ENCODE measurements around the gene UQCR11. TPM values are rescaled to one million over a fixed set of nuclear protein-coding genes. Genes with fewer than 3 reads are reported as not detected.

The UQCR11 gene
- total RNA-seq = 100 to 1,000 TPM in 1 of 4 donors, 10 to 100 TPM in 3; 20.6 to 110 (median 30.8) TPM

DNA sequence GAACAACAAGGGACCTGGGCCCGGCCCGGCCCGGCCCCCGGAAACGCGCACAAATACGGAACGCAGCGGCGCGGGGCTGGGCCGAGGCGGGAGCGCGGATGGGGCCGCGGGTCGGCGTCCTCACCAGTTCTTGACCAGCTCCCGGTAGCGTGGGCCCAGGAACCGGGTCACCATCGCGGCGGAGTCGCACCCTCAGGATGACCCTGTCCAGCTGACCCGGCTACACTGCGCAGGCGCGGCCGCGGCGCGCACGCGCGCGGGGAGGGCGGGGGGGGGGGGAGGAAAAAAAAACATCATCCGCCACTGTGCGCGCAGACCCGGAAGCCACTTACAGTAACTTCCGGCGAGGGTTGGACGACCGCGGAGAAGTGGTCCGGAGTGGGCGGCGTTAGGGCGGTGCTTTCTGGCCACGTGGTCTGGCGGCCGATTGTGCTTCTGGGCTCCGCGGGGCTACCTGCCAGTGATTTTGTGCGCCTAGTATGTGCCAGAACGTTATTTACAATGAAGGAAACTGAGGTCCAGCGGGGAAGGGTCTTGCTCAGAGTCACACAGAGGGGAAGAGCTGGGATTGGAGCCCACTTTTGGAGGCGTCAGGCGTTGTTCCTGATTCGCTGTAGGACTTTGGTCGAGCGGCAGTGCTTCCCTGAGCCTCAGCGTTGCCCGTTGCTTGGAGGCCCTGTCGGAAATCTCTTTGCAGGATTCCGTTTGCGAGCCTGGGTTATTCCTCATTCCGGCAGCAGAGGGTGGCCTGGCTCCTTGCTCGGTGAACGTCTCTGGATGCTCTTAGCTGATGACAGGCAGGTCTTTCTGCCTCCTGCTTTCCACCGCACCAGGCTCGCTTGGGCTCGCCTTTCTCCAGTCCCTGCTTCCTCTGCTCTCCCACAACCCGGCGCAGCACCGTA lies at the start of gene UQCR11:
TSS of gene UQCR11 (minus strand) at position 227 of the 902 bp plus-strand sequence. CDS start at position 174, 53 bp downstream.
- H3K4me3 ChIP-seq = peak within 1 kb of the TSS; percentile 94 to 97
- no peaks in the 10 kb centered on the region for H3K27me3 ChIP-seq
- peaks cover 0 to 4% of the 10 kb centered on the region in 2 donors for H3K4me1 ChIP-seq
- peak; percentile 95 to 96 for DNase-seq
- no peaks in the 10 kb centered on the region for H3K36me3 ChIP-seq
- TF ChIP-seq POLR2A (IDR thresholded peaks at IDR 0.05) = peak; percentile 46 to 52
- TF ChIP-seq, protein P1, sequence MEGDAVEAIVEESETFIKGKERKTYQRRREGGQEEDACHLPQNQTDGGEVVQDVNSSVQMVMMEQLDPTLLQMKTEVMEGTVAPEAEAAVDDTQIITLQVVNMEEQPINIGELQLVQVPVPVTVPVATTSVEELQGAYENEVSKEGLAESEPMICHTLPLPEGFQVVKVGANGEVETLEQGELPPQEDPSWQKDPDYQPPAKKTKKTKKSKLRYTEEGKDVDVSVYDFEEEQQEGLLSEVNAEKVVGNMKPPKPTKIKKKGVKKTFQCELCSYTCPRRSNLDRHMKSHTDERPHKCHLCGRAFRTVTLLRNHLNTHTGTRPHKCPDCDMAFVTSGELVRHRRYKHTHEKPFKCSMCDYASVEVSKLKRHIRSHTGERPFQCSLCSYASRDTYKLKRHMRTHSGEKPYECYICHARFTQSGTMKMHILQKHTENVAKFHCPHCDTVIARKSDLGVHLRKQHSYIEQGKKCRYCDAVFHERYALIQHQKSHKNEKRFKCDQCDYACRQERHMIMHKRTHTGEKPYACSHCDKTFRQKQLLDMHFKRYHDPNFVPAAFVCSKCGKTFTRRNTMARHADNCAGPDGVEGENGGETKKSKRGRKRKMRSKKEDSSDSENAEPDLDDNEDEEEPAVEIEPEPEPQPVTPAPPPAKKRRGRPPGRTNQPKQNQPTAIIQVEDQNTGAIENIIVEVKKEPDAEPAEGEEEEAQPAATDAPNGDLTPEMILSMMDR (IDR thresholded peaks at IDR 0.05) = peak; percentile 40 to 76 (median 61)
- peak within 1 kb of the TSS; percentile 86 to 95 for H3K27ac ChIP-seq
- intact Hi-C loops (cut with DNase I; ENCODE audit: low total_unique reads) = no loop called here
- no peaks in the 10 kb centered on the region for H3K9me3 ChIP-seq

- Histone ChIP-seq H3K27ac (no peak overlapping the region), H3K4me3 (no peak overlapping the region), H3K27me3 (no peaks in the 10 kb centered on the region), H3K9me3 (no peaks in the 10 kb centered on the region), H3K4me1 (peaks cover 0 to 16% of the 10 kb centered on the region in 2 donors), H3K36me3 (no peaks in the 10 kb centered on the region)
- TF ChIP-seq, protein P1 (IDR thresholded peaks at IDR 0.05) = no peak
- no peak for TF ChIP-seq POLR2A (IDR thresholded peaks at IDR 0.05)
- DNase-seq = no peak
- intact Hi-C loops (cut with DNase I; ENCODE audit: low total_unique reads) = no loop called here
Measured at GRCh38 chr19:1654178-1654792, 49.0 kb upstream of the UQCR11 start.

GRCh38 chr19:1653300-1653628 lies 48.0 kb upstream of the UQCR11 start:
- H3K4me3 ChIP-seq = peak overlapping the region; percentile 74 to 93
- DNase-seq = no peak

DNA sequence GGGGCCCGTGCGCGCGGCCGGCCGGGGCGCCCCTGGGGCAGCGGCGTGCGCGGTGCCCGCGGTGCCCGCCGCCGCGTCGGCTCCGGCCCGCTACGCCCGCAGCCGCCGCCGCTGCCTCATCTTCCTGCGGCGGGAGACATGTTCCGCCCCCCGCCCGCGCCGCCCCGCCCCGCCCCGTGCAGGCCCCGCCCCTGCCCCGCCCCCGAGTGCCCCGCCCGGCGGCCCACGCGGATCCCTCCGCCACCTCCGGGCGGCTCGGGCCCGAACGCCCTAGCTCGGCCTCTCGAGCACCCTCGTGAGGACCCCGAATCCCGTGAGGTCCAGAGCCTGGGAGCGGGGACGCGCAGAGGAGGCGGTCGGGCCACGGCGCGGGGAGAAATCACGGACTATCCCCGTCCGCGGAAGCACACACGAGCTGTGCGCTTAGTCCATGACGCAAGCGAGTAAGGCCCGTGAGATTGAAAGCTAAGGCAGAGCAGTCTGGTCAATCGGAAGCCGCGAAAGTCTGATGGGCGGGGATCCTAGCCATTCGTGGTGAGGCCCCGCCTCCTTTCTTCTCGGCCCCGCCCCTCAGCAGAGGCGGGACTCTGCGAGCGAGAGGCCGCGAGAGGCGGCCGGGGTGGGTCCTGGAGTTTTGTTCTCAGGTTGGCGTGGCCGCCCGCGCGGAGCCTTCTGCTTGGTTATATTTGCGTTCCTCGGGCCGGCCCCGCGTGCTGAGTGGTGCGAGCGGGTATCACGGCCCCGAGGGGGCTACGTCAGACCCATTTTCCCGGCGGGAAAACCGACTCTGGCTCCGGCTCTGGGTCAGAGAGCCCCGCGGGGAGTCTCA lies 47.4 kb upstream of the UQCR11 start, which contains the start of gene TCF3:
TSS of gene TCF3 (minus strand) at position 145 of the 829 bp plus-strand sequence. CDS start 2,367 bp downstream, outside the sequence.
- Histone ChIP-seq H3K9me3 (no peaks in the 10 kb centered on the region), H3K27me3 (no peaks in the 10 kb centered on the region), H3K36me3 (no peaks in the 10 kb centered on the region), H3K4me1 (peaks cover 0 to 16% of the 10 kb centered on the region in 2 donors), H3K4me3 (peak within 1 kb of the TSS; percentile 74 to 93), H3K27ac (peak within 1 kb of the TSS; percentile 100)
- TF ChIP-seq, protein P1 (IDR thresholded peaks at IDR 0.05) = peak in 2 of 4 experiments; percentile 17 to 41
- TF ChIP-seq POLR2A (IDR thresholded peaks at IDR 0.05) = peak; percentile 28 to 60
- intact Hi-C loops (cut with DNase I; ENCODE audit: low total_unique reads) = no loop called here
- peak; percentile 97 to 99 for DNase-seq

More at GRCh38 chr19:1653300-1653628, 48.0 kb upstream of the UQCR11 start:
- H3K27me3 ChIP-seq = no peaks in the 10 kb centered on the region
- intact Hi-C loops (cut with DNase I; ENCODE audit: low total_unique reads) = no loop called here
- peak overlapping the region; percentile 67 to 100 for H3K27ac ChIP-seq
- no peaks in the 10 kb centered on the region for H3K9me3 ChIP-seq
- peaks cover 0 to 16% of the 10 kb centered on the region in 2 donors for H3K4me1 ChIP-seq
- no peak for TF ChIP-seq POLR2A (IDR thresholded peaks at IDR 0.05)
- TF ChIP-seq, protein P1 (IDR thresholded peaks at IDR 0.05) = no peak
- no peaks in the 10 kb centered on the region for H3K36me3 ChIP-seq
